DND-41 (cell line): ENCODE measurements around the gene BCL11B.
A peak's percentile ranks its signal among the peaks of the same experiment; 100 is the strongest.

Experiments
- ATAC-seq: fragments of 200-7000 bp; cut with Tn5 transposase; 3 replicates; pipeline ENCODE4 v1.9.1; 2021; ENCODE audit warnings: low read depth; ENCODE audit not compliant: insufficient read depth
- DNase-seq: peaks from one replicate; pipeline ENCODE4 v3.0.0-alpha.2; 2020
- H2AFZ ChIP-seq: 2 replicates; pipeline ENCODE4 v1.6.0; 2012; ENCODE audit warnings: low read depth, low read length
- H3K27ac ChIP-seq: 2 replicates; pipeline ENCODE4 v1.5.1; 2012; ENCODE audit warnings: low read length, inconsistent platforms
- H3K27me3 ChIP-seq: fragments of 200-600 bp; sonication (generic); 2 replicates; pipeline ENCODE4 v1.6.0; 2012; ENCODE audit warnings: low read length, mild to moderate bottlenecking, inconsistent platforms; ENCODE audit not compliant: insufficient read depth, poor library complexity
- H3K36me3 ChIP-seq: 2 replicates; pipeline ENCODE4 v1.5.1; 2012; ENCODE audit warnings: low read length, inconsistent platforms; ENCODE audit not compliant: insufficient read depth
- H3K4me1 ChIP-seq: 2 replicates; pipeline ENCODE4 v1.5.1; 2012; ENCODE audit warnings: mild to moderate bottlenecking, low read length; ENCODE audit not compliant: insufficient read depth
- H3K4me2 ChIP-seq: 2 replicates; pipeline ENCODE4 v1.6.0; 2012; ENCODE audit warnings: mild to moderate bottlenecking, moderate library complexity, low read length, inconsistent platforms; ENCODE audit not compliant: insufficient read depth
- H3K4me3 ChIP-seq, 2 experiments: fragments of 200-600 bp in 1 of 2; shearing (Covaris generic) in 1 of 2; 2 replicates each; pipeline ENCODE4 v1.5.1; 2012 to 2016; ENCODE audit warnings: inconsistent platforms in 2 of 2, low read length in 2 of 2, mild to moderate bottlenecking in 2 of 2, low read depth in 1 of 2, moderate library complexity in 1 of 2
- H3K79me2 ChIP-seq: 2 replicates; pipeline ENCODE4 v1.6.0; 2012; ENCODE audit warnings: low read length, inconsistent platforms; ENCODE audit not compliant: insufficient read depth
- H3K9ac ChIP-seq: 2 replicates; pipeline ENCODE4 v1.6.0; 2012; ENCODE audit warnings: low read depth, mild to moderate bottlenecking, inconsistent platforms, low read length, moderate library complexity
- H3K9me3 ChIP-seq: 2 replicates; pipeline ENCODE4 v1.5.1; 2012; ENCODE audit warnings: low read length, moderate library complexity, mild to moderate bottlenecking, inconsistent platforms; ENCODE audit not compliant: insufficient read depth, severe bottlenecking
- H4K20me1 ChIP-seq: 2 replicates; pipeline ENCODE4 v1.6.0; 2012; ENCODE audit warnings: low read length; ENCODE audit not compliant: insufficient read depth
- CTCF ChIP-seq: IDR thresholded peaks from 2 replicates; pipeline ENCODE4 v1.5.1; 2012; ENCODE audit warnings: borderline replicate concordance, low read length, moderate library complexity, mild to moderate bottlenecking; ENCODE audit not compliant: poor library complexity, severe bottlenecking; ENCODE audit errors: extremely low read depth
- EZH2 ChIP-seq: IDR thresholded peaks from 3 replicates; pipeline ENCODE4 v1.6.1; 2012; ENCODE audit warnings: borderline replicate concordance, low read depth, mild to moderate bottlenecking, moderate library complexity, low read length, inconsistent platforms; ENCODE audit not compliant: severe bottlenecking

The BCL11B gene

GRCh38 chr14:99169776-99170356, 102.1 kb downstream of the BCL11B start:
- no peaks in the 10 kb centered on the region for H3K4me1 ChIP-seq
- H3K36me3 ChIP-seq: peaks cover 24% of the 10 kb centered on the region
- H3K27me3 ChIP-seq: no peaks in the 10 kb centered on the region
- H4K20me1 ChIP-seq: peaks cover 25% of the 10 kb centered on the region
- no peak overlapping the region for H2AFZ ChIP-seq
- H3K4me3 ChIP-seq: no peak overlapping the region
- no peak overlapping the region for H3K4me2 ChIP-seq
- no peak for DNase-seq
- H3K9me3 ChIP-seq: no peaks in the 10 kb centered on the region
- ATAC-seq: no peak
- no peak overlapping the region for H3K27ac ChIP-seq
- no peak overlapping the region for H3K9ac ChIP-seq
- peaks cover 9% of the 10 kb centered on the region; the same call in 1 of the 2 replicates for H3K79me2 ChIP-seq
- no peak for TF ChIP-seq EZH2

GRCh38 chr14:99168330-99168729, 103.7 kb downstream of the BCL11B start:
- Histone ChIP-seq H3K4me3 (no peak overlapping the region), H3K27ac (no peak overlapping the region), H3K9ac (no peak overlapping the region), H4K20me1 (peaks cover 16% of the 10 kb centered on the region; the same call in 1 of the 2 replicates), H3K9me3 (no peaks in the 10 kb centered on the region), H3K27me3 (no peaks in the 10 kb centered on the region), H2AFZ (no peak overlapping the region), H3K79me2 (peaks cover 3% of the 10 kb centered on the region; the same call in 1 of the 2 replicates), H3K4me2 (no peak overlapping the region), H3K36me3 (peaks cover 16% of the 10 kb centered on the region), H3K4me1 (no peaks in the 10 kb centered on the region)
- ATAC-seq: peak; percentile 44
- TF ChIP-seq CTCF (no peak), EZH2 (no peak)
- DNase-seq: no peak

- H3K27ac ChIP-seq: no peak overlapping the region
- H3K4me2 ChIP-seq: no peak overlapping the region
- no peak overlapping the region for H3K9ac ChIP-seq
- H3K79me2 ChIP-seq: no peaks in the 10 kb centered on the region
- peak; percentile 14; the same call in 1 of the 3 replicates for ATAC-seq
- peaks cover 7% of the 10 kb centered on the region; the same call in 1 of the 2 replicates for H4K20me1 ChIP-seq
- no peak overlapping the region for H2AFZ ChIP-seq
- H3K27me3 ChIP-seq: no peaks in the 10 kb centered on the region
- H3K36me3 ChIP-seq: peaks cover 2% of the 10 kb centered on the region; the same call in 1 of the 2 replicates
- no peak overlapping the region for H3K4me3 ChIP-seq
- no peak for TF ChIP-seq CTCF
- no peak for TF ChIP-seq EZH2
- DNase-seq: no peak
- H3K4me1 ChIP-seq: no peaks in the 10 kb centered on the region
- no peaks in the 10 kb centered on the region for H3K9me3 ChIP-seq
Measured at GRCh38 chr14:99166506-99166905, 105.5 kb downstream of the BCL11B start.

GRCh38 chr14:99164712-99165111, 107.3 kb downstream of the BCL11B start:
- H3K4me1 ChIP-seq: no peaks in the 10 kb centered on the region
- no peak overlapping the region for H3K4me2 ChIP-seq
- ATAC-seq (no peak), DNase-seq (no peak)
- H3K79me2 ChIP-seq: no peaks in the 10 kb centered on the region
- no peak overlapping the region for H3K27ac ChIP-seq
- no peaks in the 10 kb centered on the region for H3K9me3 ChIP-seq
- H3K4me3 ChIP-seq: no peak overlapping the region
- H3K27me3 ChIP-seq: no peaks in the 10 kb centered on the region
- H2AFZ ChIP-seq: no peak overlapping the region
- no peaks in the 10 kb centered on the region for H3K36me3 ChIP-seq
- no peaks in the 10 kb centered on the region for H4K20me1 ChIP-seq
- H3K9ac ChIP-seq: no peak overlapping the region
- no peak for TF ChIP-seq CTCF
- TF ChIP-seq EZH2: no peak
